ENCODE data around the gene DCHS1. TPM values are rescaled to one million over a fixed set of nuclear protein-coding genes. Genes with fewer than 3 reads are reported as not detected.

DCHS1 gene
- total and polyA plus RNA-seq, 2 of the 13 experiments (the other 11 are each of a cell fraction or from before 2014, with no cell fraction given): under 0.01 to 0.03 TPM

GRCh38 chr11:6654281-6655019 is 1.2 kb downstream of the DCHS1 start (continued):
- TF ChIP-seq AKAP8 (CRISPR knock-in tag; IDR thresholded peaks at IDR 0.05) (no peak), PRMT3 (CRISPR knock-in tag; IDR thresholded peaks at IDR 0.05; ENCODE audit: borderline replicate concordance, low read depth) (no peak), SMYD3 (CRISPR knock-in tag; IDR thresholded peaks at IDR 0.05) (no peak), NFKBIZ (CRISPR knock-in tag; IDR thresholded peaks at IDR 0.05) (no peak), IRF9 (CRISPR knock-in tag; IDR thresholded peaks at IDR 0.05; ENCODE audit: borderline replicate concordance) (no peak), ZNF777 (CRISPR knock-in tag; IDR thresholded peaks at IDR 0.05) (0 out of 2 replicates have a peak, but pooled peaks have one; percentile 33), NR2F2 (IDR thresholded peaks at IDR 0.05; ENCODE audit: borderline replicate concordance, low read depth) (peak; percentile 96), HMG20B (CRISPR knock-in tag; conservative IDR thresholded peaks at IDR 0.05) (peak; percentile 61), ZMYM3 (CRISPR knock-in tag; IDR thresholded peaks at IDR 0.05) (no peak)

- no peak for FAIRE-seq
- H3K36me3 ChIP-seq (replicated peaks in 1 of 2; ENCODE audit: control insufficient read depth in 1 of 2, insufficient read depth in 2 of 2, low read length in 2 of 2): no peaks in the 10 kb centered on the region
- no peak overlapping the region for H3K9ac ChIP-seq (ENCODE audit: insufficient read depth, low read depth, low read length)
- 20% methylated on average over 2 of the region's 2 CpGs for WGBS (ENCODE audit: low lambda C conversion rate)
- no TSS peak for BruUV-seq (replicated peaks)
- H3K27ac ChIP-seq (ENCODE audit: extremely low read length, insufficient read depth, low read length): no peak overlapping the region
- no peak overlapping the region for H3K4me3 ChIP-seq (replicated peaks in 1 of 3; ENCODE audit: insufficient read depth in 1 of 3, low read depth in 2 of 3, low read length in 3 of 3)
- H3K4me1 ChIP-seq (ENCODE audit: insufficient read depth, low read length): peaks cover 12% of the 10 kb centered on the region
- H3K4me2 ChIP-seq (ENCODE audit: low read depth, low read length): no peak overlapping the region
- H3K79me2 ChIP-seq (ENCODE audit: insufficient read depth, low read length): no peaks in the 10 kb centered on the region
- no peak for DNase-seq (ENCODE audit: low spot score)
- no peak overlapping the region for H2AFZ ChIP-seq (ENCODE audit: low read length)
- ATAC-seq: no peak
- ChIA-PET POLR2A (no interaction called here), CTCF (ENCODE audit: low intra/inter-chr PET ratio, low total read pairs) (no interaction called here)
- H3K9me3 ChIP-seq (ENCODE audit: low read length): no peaks in the 10 kb centered on the region
- in situ Hi-C loops (cut with HindIII; ENCODE audit: extremely low pct_ligation_motif_present, low pct_unique_long_range_greater_than_20kb): no loop called here
- peaks cover 15 to 88% of the 10 kb centered on the region in 2 experiments for H3K27me3 ChIP-seq (ENCODE audit: control insufficient read depth in 1 of 2, insufficient read depth in 2 of 2, low read length in 2 of 2)
- H4K20me1 ChIP-seq (ENCODE audit: insufficient read depth, low read length): no peaks in the 10 kb centered on the region; the same call in 1 of the 2 replicates
- intact Hi-C loops (cut with micrococcal nuclease; ENCODE audit: unreplicated experiment): no loop called here
- no peak for TF ChIP-seq ZUFSP (CRISPR knock-in tag; IDR thresholded peaks at IDR 0.05; ENCODE audit: borderline replicate concordance)
- TF ChIP-seq JUND (CRISPR knock-in tag; IDR thresholded peaks at IDR 0.05): no peak
- TF ChIP-seq XBP1 (CRISPR knock-in tag; IDR thresholded peaks at IDR 0.05): no peak
- TF ChIP-seq TRIM22 (IDR thresholded peaks at IDR 0.05): no peak
- TF ChIP-seq SCMH1 (CRISPR knock-in tag; IDR thresholded peaks at IDR 0.05; ENCODE audit: borderline replicate concordance): no peak
- no peak for TF ChIP-seq BHLHE40 (IDR thresholded peaks at IDR 0.05; ENCODE audit: low read length)
- TF ChIP-seq ESRRA (CRISPR knock-in tag; IDR thresholded peaks at IDR 0.05; ENCODE audit: low read depth): no peak
- TF ChIP-seq POLR2A (IDR thresholded peaks at IDR 0.05; ENCODE audit: insufficient read depth in 1 of 2, low read depth in 2 of 2, low read length in 2 of 2): no peak
- TF ChIP-seq NCOA1 (CRISPR knock-in tag; IDR thresholded peaks at IDR 0.05): no peak
Observed at GRCh38 chr11:6653656-6654055, 2.0 kb downstream of the DCHS1 start.
